Fibroblast of peridontal ligament (primary cell): ENCODE measurements around the gene GLMN.
"Not testable (repeated sequence)": the region's sequence is repeated elsewhere in the genome, so short reads cannot be mapped to it uniquely, and the experiment has no call there.

Experiments used
- DNase-seq: peaks from one replicate; pipeline ENCODE4 v3.0.0-alpha.2; 2010; ENCODE audit errors: extremely low read depth

Gene GLMN

GRCh38 chr1:92298213-92298572 is 594 bp downstream of the GLMN start:
- DNase-seq, result peak; percentile 31

GRCh38 chr1:92291372-92291999 is 7.3 kb downstream of the GLMN start:
- DNase-seq, result peak; percentile 87

- not testable (repeated sequence) for DNase-seq
Measured at GRCh38 chr1:92281411-92281810, 17.4 kb downstream of the GLMN start.

DNA sequence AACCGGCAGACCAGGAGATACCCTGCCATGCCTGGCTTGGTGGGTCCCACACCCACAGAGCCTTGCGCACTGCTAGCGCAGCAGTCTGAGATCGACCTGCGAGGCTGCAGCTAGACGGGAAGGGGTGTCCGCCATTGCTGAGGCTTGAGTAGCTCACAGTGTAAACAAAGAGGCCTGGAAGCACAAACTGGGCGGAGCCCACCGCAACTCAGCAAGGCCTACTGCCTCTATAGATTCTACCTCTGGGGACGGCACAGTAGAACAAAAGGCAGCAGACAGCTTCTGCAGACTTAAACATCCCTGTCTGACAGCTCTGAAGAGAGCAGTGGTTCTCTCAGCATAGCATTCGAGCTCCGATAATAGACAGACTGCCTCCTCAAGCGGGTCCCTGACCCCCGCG is 19.0 kb downstream of the GLMN start:
- DNase-seq, result not testable (repeated sequence)

DNA sequence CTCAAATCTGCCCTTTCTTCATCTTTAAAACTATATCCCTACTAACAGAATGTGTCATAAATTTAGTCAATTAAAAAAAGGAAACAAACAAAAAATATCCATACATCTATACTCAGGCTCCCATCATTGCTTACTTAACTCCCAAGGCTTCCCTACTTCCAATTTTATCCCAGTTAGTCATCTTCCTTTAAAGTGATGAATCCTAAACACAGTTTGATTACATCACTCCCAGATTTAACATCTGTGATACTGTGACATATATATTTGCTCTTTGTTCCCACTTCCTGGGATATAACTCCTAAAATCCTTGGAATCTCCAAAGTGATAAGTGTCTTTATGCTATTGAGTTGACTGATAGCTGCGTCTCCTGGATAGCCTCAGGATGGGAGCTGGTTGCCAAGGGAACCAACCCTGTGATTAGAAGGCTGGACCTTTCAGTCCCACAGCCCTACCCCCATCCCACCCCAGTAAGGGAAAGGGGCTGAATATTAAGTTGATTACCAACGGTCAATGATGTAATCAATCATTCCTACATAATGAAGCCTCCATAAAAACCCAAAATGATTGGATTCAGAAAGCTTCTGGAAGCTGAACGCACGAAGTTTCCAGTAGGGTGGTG is 21.6 kb downstream of the GLMN start:
- peak; percentile 70 for DNase-seq

DNA sequence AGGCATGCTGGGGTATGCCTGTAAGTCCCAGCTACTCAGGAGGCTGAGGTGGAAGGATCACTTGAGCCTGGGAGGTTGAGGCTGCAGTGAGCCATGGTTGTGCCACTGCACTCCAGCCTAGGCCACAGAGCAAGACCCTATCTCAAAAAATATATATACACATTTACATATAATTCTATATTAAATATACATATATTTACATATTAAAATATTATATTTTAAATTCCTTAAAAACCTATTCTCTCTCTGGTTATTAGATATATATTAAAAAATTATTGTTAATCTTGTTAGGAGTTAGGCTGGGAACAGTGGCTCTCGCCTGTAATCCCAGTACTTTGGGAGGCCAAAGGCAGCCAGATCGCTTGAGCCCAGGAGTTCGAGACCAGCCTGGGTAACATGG is 22.7 kb downstream of the GLMN start:
- DNase-seq, result no peak

- DNase-seq, result peak; percentile 12
Measured at GRCh38 chr1:92274939-92275338, 23.8 kb downstream of the GLMN start.

GRCh38 chr1:92273039-92273438 is 25.7 kb downstream of the GLMN start:
- DNase-seq, result no peak

GRCh38 chr1:92262516-92262915 is 36.3 kb downstream of the GLMN start:
- no peak for DNase-seq

DNA sequence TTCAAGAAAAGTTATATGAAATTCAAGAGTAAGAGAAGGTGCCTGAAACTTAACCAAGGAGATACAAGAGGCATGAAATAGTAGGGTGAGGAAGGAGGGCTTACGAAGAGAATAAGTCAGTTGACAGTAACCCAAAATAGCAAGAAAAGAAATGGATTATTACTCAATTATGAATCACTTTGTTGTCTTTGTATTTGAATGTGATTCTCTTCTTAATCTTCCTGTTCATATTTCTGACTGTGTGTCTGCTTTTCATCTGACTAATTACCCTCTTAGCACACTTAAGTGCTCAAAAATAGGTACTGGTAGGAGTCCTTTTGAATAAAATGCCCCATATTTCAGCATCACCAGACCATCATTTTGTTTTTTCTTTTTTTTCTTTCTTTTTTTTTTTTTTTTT is 39.4 kb downstream of the GLMN start:
- DNase-seq, result no peak

- not testable (repeated sequence) for DNase-seq
Measured at GRCh38 chr1:92254714-92255113, 44.1 kb downstream of the GLMN start.

DNA sequence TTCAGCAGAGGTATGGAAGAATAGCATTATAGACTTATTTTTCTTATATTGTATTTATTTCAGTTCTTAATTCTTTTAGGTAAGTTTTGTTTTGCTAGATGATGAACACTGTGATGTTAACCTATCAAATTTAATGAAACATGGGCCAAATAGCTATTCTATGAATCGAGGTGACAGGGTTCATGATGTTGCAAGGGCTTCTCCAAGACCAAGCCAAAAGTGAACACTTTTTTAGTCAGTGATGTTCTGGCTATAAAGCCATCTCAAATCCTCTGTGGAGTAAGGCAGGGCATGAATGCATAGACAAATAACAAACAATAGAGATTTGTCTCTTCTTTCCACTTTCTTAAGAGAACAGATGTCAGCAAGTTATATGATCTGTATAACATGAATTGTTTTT is 54.4 kb downstream of the GLMN start:
- DNase-seq, result peak; percentile 13

- no peak for DNase-seq
Measured at GRCh38 chr1:92240034-92240433, 58.8 kb downstream of the GLMN start.

- DNase-seq, result no peak
Measured at GRCh38 chr1:92230736-92231135, 68.1 kb downstream of the GLMN start.

- DNase-seq, result no peak
Measured at GRCh38 chr1:92228401-92228800, 70.4 kb downstream of the GLMN start.

GRCh38 chr1:92219028-92219427 is 79.8 kb downstream of the GLMN start:
- no peak for DNase-seq

DNA sequence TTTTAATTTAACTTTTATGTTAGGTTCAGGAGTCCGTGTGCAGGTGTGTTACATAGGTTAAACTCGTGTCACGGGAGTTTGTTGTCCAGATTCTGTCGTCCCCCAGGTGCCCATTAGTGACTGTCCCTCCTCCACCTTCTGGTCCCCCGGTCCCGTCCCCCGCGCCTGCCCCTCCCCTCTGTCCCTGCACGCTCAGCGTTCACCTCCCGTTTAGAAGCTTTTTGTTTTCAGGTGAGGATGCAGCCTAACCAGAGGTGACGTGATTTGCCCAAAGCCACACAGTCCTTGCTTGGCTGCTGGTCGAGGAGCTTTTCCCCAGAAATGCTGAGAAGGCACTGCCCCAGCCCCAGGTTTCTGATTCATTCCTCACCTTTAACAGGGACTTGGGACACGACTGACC is 80.2 kb downstream of the GLMN start:
- DNase-seq, result no peak

DNA sequence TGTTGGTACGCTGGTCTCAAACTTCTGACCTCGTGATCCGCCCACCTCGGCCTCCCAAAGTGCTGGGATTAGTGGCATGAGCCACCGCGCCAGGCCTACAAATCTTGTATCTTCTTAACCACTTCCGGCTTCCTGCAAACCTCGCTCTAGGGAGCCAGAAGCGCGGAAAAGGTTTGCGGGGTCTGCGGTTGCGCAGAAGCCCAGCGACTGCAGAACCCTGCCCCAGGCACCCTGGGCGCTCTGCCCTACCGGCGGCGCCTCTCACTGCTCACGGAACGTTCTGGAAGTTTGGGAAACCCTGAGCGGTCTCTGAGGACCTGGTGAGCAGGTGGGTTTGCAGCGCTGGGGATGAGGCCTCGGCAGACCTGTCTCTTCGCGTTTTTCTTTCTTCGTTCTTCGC is 81.1 kb downstream of the GLMN start, which contains the start of gene C1orf146:
C1orf146 (plus strand) TSS at position 195 of the 400 bp plus-strand sequence. CDS start 13,506 bp downstream, outside the sequence.
- DNase-seq, result no peak

DNA sequence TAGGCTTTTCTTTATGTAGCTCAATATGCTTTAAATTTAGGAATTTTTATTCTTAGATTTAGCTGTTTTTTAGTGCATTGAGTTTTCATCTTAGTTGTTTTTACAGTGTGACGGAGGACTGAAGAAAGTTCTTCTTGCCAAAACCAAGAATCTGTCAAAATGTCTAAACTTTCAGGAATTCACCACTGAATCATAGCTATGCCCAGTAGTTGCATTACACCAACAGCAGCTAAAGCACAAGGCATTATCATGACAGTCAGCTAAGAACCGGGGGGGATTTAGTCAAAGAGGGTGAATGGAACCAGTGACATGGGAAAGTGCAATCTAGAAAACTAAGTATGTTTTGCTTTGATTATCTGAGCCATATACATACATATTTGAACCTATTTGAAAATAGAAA is 87.6 kb downstream of the GLMN start:
- peak; percentile 90 for DNase-seq

DNA sequence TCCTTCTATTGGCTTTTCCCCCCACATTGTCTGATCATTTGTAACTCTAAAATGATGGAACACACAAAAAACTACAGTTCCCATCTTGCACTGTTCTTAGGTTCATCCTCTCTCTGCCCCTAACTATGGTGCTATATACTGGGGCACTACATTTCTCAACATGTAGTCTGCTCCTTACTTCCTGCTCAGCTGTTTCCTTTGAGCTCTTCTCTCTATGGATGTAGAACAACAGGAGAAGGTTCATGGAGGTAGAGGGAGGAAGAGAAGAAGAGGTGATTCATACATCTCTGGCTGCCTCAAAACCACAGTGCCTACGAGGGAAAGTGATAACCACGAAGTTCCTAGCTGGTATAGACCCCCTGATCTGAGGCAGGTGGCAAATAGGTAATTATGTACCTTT is 88.1 kb downstream of the GLMN start:
- no peak for DNase-seq

GRCh38 chr1:92203105-92203504 is 95.7 kb downstream of the GLMN start:
- DNase-seq, result no peak

DNA sequence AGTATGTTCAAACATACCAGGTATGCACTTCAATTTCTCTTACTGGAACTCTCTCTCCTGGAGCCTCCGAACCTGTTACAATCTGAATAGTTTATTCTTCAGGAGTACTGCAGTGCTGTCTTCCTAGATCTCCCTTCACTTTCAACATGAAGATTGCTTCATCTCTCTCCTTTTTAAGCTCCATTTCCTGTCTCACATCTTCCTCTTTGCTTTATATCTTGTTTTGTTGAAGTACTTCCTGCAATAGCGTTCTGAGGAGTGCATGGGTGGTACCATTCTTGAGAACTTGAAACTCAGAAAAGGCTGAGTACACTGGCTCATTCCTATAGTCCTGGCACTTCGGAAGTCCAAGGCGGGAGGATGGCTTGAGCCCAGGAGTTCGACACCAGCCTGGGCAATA is 96.8 kb downstream of the GLMN start:
- DNase-seq, result no peak
